AG20443 (cell line): Measurements from ENCODE around the gene SCART1.
"Not testable (repeated sequence)": the region's sequence is repeated elsewhere in the genome, so short reads cannot be mapped to it uniquely, and the experiment has no call there.

Experiments
- DNase-seq: peaks from one replicate; pipeline ENCODE4 v3.0.0; 2012; ENCODE audit warnings: low spot score, mixed read lengths

Gene SCART1

DNA sequence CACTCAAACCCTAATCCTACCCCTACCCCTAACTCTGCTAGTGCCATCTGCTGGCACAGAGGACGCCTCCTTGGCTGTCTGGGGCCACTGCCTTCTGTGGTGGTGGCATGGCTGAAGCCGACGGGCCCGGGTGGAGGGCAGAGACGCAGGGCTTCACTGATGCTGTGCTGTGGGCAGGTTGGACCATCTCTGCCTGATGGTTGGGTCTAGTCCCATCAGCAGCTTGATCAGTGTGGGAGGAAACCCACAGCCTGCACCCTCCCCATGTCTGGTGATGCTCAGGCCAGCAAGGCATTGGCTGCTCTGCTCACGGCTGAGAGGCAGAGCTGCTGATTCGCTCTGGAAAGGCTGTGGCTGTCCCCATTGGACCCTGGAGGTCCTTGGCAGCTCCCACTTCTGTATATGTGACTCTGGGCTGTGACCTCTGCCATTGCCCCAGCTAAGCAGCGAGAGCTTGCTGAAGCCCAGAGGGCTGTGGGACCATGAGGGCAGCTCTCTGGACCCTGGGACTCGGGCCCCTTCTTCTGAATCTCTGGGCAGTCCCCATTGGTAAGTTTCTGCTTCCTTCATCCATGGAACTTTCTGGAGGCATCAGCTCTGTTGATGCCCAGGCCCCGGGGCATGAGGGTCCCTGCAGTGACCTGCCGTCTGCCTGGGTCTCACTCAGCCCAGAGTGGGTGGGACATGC, at the start of gene SCART1:
Gene SCART1, plus strand, starts transcription at position 430 of the 688 bp plus-strand sequence. Its CDS starts 53 bp downstream, at position 483.
- DNase-seq, result no peak

DNA sequence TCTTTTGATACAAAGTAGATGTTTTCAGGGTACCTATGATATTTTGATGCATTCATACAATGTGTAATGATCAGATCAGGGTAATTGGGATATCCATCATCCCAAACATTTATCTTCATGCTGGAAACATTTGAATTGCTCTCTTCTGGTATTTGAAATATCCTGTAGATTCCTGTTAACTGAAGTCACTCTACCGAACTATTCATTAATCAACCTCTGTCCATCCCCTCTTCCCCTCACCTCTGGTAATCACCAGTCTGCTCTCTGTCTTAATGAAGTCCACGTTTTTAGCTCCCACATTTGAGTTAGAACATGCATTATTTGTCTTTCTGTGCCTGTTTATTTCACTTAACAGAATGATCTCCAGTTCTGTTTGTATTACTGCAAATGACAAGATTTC, 48.5 kb upstream of the SCART1 start:
- no peak for DNase-seq

DNA sequence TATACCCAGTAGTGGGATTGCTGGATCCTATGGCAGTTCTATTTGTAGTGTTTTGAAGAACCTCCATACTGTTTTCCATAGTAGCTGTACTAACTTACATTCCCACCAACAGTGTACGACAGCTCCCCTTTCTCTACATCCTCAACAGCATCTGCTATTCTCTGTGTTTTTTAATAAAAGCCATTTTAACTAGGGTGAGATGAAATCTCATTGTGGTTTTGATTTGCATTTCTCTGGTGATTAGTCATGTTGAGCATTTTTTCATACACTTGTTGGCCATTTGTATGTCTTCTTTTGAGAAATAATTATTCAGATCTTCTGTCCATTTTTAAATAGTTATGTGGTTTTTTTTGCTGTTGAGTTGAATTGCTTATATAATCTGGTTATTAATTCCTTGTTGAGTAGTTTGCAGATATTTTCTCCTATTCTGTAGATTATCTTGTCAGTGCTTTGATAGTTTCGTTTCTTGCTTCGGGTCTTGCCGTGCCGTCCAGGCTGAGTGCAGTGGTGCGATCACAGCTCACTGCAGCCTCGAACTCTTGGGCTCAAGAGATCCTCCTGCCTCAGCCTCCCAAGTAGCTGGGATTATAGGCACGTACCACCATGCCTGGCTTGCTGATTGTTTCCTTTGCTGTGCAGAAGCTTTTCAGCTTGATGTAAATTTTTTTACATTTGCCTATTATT, 47.8 kb upstream of the SCART1 start:
- DNase-seq, result no peak

DNA sequence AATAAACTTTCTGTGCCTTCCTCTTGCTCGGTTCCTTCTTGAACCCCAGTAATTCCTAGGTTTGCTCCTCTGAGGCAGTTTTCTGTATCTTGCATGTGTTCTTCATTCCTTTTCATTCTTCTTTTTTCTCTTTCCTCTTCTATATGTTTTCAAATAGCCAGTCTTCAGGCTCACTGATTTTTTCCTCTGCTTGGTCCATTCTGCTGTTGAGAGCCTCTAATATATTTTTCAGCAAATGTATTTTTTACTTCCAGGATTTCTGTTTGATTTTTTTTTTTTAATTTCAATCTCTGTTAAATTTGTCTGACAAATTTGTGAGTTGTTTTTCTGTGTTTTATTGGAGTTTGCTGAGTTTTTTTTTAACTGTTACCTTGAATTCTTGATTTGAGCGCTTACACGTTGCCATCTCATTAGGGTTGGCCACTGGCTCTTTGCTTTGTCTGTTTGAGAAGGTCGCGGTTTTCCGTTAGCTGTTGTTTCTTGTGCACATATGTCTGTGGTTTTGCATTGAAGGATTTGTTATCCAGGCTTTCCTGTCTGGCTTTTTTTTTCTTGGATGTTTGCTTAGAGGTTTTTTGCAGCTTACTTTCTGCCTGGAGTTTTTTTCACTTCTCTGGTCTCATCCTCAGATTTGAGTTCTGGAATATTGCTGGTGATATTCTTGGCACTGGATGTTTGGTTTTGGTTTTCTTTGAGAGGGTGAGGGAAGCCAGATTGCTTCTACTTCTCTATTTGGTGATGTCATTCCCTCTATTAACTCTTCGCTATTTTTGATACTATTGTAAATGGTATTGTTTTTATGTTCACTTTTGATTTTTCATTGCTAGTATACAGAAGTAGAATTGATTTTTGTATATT, 42.0 kb upstream of the SCART1 start:
- no peak for DNase-seq

DNA sequence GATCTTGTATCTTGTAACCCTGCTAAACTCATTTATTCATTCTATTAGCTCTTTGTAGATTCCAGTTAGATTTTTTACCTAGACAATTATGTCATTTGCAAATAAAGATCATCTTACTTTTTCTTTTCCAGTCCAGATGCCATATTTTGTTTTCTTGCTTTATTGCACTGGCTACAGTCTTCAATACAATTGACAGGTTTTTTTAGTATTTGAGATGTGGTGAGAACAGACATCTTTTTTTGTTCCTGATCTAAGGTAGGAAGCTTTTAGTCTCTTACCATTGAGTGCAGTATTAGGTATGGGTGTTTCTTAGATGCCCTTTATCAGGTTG, 41.4 kb upstream of the SCART1 start:
- no peak for DNase-seq

DNA sequence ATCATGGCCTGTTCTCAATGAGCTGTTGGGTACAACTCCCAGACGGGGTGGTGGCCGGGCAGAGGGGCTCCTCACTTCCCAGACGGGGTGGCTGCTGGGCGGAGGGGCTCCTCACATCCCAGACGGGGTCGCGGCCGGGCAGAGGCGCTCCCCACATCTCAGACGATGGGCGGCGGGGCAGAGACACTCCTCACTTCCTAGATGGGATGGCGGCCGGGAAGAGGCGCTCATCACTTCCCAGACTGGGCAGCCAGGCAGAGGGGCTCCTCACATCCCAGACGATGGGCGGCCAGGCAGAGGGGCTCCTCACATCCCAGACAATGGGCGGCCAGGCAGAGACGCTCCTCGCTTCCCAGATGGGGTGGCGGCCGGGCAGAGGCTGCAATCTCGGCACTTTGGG, 39.3 kb upstream of the SCART1 start:
- not testable (repeated sequence) for DNase-seq

DNA sequence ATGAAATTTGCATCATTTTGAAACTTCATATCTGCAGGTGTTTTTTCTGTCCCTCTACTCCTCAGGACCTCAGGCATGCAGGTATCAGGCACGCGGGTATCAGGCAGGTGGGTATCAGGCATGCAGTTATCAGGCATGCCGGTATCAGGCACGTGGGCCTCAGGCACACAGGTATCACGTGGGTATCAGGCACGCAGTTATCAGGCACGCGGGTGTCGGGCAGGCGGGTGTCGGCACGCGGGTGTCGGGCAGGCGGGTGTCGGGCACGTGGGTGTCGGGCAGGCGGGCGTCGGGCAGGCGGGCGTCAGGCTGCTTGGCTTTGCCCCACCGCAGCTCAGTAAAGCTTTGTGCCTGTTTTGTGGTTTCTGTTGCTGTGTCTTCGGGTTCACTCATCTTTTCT, 38.0 kb upstream of the SCART1 start:
- no peak for DNase-seq

DNA sequence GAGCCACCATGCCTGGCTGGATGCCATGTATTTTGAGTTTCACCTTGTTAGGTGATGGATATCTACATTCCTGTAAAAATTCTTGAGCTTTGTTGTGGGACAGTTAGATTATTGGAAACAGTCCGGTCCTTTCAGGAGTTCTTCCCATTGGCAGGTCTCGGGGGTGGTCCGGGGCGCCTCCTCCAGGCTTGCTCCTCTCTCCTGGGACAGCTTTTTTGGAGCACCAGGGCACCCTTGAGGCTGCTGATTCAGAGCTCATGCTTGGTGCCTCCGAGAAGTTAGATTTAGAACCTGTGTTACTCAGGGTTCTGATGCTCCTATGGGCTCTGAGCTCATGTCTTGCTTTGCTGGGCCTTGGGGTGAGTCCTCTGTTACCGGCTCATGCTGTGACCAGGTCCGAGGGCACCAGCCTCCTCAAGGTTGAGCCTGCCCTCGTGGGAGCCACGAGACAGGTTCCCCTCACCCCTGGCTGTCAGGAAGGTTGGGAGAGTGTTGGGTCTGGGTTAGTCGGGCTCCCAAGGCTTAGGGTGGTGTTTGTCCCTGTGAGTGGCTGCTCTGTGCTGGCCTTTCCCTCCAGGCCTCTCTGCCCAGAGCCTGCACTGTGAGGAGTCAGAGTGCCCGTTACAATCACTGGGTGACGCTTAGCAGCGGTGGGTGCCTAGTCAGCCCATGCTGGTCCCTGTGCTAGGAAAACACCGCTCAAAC, 35.3 kb upstream of the SCART1 start:
- DNase-seq, result no peak

DNA sequence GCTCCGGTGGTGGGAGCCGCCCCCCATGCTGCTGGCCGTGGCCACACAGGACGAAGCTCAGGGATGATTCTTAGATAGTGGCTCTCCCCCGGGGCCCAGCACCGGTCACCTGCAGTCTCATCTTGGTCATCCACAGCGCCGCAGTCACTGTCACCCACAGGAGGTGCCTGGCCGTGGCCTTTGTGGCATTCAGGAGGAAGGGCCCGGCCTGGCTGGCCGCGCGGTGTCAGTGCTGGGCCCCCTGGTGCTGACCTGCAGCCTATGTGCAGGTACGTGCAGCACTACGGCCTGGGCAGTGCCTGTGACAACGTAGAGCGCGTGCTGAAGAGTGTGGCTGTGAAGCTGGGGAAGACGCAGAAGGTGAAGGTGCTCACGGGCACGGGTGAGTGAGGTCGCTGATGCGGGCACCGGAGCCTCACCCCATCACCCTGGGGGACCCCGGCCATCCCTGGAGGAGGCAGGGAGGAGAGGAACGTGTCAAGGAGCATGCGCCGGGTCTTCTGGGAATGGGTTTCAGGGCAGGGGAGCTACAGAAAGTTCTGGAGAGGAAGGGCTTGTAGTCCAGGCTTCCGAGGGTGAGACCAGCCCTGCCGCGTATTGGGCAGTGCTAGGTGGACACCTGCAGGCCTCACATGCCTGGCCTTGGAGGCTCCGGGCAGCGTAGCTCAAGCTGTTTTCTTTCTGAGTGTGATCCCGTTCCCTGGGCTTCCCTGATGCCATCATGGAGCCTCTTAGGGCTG, 34.4 kb upstream of the SCART1 start:
- no peak for DNase-seq

DNA sequence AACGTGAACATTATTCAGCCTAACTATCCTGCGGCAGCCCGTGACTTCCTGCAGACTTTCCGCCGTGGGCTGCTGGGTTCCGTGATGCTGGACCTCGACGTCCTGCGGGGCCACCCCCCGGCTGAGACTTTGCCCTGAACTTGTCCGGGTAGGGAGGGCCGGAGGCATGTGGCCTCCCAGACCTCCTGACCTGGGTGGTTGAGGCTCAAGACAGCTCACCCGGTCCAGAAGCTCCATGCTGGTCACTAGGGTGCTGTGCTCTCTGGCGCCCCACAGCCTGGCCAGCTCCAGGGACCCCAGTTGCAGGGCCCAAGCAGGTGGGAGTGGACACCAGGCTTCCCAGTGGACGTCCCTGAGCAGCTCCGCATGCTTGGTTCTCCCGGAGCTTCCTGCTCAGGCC, 33.7 kb upstream of the SCART1 start:
- no peak for DNase-seq

DNA sequence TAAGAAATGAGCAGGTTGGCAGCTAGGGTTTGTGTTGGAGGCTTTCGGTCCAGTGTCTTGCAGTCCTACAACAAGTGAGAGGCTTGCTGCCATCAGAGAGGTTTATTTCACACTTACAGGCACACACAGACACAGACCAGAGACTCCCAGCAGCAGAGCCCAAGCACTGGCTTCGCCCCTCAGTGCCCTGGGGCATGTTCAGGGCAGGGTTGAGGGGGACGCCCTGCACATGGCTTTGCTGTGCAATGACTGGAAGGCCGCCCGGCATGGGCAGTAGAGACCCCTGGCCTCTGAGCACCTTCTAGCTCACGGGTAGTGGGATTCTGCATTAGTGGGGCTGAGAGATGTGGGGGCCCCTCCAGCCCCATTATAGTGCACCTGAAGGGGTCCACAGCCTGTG, 33.2 kb upstream of the SCART1 start:
- no peak for DNase-seq

DNA sequence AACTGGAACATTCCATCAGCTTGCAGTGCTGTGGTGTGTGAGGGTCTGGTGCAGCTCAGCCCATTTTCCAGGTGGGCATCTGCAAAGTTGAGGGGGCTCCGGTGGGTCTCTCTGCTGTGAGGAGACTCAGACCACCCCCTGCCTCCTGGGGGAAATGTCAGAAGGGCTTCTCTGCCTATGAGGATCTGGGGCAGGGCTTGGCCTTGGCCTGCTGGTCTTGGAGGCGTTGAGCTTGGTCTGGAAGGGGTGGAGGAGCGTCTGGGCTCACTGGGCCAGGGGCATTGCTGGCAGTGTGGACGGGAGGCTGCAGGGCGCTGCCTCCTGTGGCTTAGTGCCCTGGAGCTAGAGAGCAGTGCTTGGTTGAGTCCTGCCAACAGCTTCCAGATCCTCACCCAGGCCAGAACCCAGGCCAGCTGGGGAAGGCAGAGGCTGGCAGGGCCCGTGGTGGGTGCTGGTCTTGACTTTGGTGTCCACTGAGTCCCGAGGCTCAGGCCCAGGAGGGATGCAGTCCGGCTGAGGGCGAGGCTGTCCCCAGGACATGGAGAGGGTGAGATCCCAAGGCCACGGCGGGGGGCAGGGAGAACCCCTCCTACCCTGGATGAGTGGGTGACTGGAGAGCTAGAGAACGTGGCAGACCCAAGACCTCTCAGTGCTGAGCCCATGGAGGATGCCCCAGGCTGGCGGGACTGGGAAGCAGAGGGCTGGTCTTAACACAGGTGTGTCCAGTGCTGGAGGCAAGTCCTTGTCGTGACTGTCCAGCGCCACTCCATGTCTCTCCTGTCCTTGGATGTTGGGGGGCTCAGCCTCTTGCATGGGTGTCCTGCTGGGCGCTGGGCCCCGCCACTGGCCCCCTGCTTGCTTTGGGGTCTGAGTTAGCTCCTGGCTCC, 32.2 kb upstream of the SCART1 start:
- DNase-seq, result no peak

DNA sequence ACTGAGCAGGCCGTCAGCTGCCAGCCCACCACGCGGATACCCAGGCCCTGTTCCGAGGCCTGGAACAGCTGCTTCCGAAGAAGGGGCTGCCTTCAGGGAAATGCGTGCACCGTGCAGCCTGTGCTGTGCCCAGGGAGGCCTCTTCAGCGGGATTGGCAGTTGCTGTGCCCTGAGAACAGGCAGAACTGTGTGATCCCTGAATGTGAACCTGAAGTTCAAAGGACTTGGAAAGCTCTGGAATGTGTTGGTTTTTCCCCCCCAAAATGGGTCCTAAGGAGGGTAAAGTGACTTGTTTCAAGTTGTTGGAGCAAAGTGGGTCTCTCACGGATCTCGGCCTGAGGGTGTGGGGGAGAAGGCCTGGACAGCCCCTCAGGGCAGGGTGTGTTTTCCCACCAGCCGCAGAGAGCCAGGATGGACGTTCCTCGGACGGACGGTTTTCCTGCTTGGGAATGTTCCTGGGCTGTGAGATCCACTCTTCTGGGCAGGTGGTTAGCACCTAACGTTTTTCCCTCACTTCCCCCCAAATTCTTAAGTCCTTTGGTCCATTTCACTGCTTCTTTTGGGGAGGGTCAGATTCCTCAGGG, 31.4 kb upstream of the SCART1 start:
- DNase-seq, result no peak

DNA sequence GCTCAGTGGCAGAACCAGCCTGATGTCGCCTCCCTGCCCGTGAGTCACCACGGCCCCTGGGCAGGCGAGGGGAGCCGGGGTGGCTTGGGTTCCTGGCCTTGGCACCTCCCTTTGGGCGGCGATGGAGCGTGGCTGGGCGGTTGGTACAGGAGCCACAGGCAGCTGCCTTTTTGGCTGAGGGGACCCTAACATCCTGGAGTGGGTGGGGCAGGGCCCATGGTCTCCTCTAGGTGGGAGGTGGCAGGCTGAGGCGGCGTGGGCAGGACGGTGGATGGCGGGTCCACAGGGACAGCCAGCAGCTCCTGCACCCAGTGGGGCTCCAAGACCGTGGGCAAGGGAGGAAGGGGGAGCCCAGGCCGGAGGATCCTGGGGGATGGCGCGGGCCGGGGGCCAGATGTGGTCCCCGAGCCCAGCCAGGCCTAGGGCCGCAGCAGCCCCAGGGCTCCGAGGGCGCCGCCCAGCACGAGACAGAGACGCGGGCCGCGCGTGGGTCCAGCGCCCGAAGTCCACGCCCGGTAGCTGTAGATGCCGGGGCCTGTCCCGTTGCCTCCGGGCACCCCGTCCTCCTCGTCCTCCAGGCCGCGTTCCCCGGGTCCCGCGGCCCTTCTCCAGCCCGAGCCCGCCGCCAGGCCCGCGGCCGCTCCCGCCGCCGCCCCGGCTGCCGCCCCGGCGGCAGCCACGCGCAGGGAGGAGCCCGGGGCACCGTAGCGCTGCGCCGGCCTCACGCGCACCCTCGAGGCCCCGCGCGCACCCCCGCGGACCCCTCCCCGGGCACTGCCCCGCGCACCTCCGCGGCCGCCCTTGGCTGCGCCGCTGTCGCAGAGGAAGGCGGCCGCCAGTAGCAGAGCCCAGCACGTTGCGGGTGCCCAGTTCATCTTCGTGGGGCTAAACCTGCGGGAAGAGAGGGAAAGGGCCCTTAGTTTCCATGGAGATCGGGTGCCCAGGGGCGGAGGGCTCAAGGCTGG, 30.7 kb upstream of the SCART1 start:
- peak; percentile 60 for DNase-seq

DNA sequence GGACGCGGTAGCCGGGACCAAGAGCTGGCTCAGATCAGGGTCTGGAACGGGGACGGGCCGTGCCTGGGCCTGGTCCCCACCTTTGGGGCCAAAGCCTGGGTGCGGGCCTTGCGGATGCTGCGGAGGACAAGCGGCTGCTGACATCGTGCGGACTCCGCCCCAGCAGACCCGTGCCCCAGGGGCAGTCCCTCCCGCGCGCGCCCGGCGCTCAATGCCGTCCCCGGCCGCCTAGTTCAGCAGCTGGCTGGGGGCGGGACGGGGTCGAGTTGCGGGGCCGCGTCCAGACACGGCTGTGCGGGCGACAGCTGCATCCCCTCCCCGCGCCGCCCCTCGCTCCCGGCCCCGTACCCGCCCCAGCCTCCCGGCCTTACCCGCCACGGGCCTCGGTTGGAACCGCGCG, 29.6 kb upstream of the SCART1 start:
- not testable (repeated sequence) for DNase-seq

DNA sequence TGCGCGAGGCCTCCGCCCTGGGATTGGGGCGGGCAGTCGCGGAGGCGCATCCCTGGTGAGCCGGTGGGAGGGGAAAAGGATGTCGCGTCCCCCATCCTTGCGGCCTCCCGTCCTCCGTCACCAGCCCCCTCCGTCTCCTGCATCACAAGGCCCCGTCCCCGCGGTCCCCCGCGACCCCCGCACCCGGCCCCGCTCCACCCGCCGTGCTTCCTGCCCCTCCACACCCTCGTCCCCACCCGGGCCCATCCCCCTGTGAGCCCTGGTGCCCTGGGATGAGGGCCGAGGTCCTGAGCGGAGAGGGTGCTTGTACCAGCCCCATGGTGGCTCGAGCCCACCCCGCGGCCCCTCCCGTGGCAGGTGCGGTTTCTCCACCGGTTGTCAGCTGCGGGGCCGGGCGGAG, 29.1 kb upstream of the SCART1 start, which contains the start of gene SPRN:
Gene SPRN, minus strand, starts transcription at position 25 of the 400 bp plus-strand sequence. CDS start 944 bp downstream, outside the sequence.
- DNase-seq, result not testable (repeated sequence)

DNA sequence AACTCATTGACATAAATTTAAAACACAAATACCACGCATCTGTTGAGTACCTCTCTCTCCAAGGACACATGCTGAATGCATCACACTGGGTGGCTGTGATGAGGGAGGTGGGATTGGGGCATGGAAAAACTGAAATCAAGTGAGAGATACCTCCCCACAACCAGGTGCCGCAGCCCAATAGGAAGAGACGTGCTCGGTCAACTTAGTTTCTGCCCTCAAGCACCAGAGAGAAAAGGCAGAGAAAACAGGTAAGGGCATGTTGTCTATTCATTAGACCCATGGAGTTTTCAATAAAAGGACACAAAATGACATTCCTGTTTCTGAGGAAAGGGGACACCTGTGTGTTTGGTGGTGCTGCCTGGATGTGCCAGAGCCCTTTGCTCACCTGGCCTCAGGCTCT, 24.2 kb upstream of the SCART1 start:
- not testable (repeated sequence) for DNase-seq

DNA sequence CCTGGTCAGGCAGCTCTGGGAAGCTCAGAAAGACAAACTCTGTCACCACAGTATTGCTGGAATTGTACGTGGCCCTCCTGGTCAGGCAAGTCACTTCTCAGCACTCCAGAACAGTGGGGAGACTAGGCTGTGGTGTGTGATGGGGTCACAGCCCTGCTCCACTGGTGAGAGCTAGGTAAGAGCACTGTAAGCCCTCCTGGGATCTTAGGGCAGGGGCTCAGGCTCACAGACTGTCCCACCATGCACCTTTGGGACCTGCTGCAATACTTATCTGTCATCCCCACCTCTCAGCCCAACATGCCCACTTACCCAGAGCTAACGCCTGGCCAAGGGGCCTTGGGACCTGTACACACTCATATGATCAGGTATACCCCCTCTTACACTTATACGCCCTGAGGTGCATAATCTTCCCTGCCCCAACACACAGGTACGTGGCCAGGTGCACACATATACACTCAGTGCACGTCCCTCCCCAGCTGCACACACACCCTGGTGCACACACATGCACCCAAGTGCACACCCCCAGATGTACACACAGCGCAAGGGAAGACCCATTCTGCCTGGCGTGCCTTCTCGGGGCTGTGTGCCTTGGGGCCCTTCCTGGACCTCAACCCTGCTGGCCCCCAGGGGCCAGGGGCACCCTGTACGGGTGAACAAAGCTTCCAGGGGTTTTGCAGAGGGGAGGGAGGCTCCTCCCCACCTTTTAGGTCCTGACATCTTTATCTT, 21.7 kb upstream of the SCART1 start:
- DNase-seq, result not testable (repeated sequence)
